IPS-20b (cell line): ENCODE measurements around the gene LNP1.
"Not testable (repeated sequence)": the region's sequence is repeated elsewhere in the genome, so short reads cannot be mapped to it uniquely, and the experiment has no call there.

ENCODE experiments used
- H3K27ac ChIP-seq: one replicate; pipeline ENCODE4 v1.5.1; 2013; ENCODE audit warnings: low read length
- H3K27me3 ChIP-seq: 2 replicates; pipeline ENCODE4 v1.6.1; 2013; ENCODE audit warnings: mild to moderate bottlenecking, low read length, inconsistent platforms; ENCODE audit not compliant: insufficient read depth
- H3K36me3 ChIP-seq: 2 replicates; pipeline ENCODE4 v1.6.1; 2013; ENCODE audit warnings: low read depth, mild to moderate bottlenecking, inconsistent platforms, low read length, moderate library complexity; ENCODE audit not compliant: insufficient read depth
- H3K4me1 ChIP-seq: 2 replicates; pipeline ENCODE4 v1.6.1; 2013; ENCODE audit warnings: mild to moderate bottlenecking, control low read depth, inconsistent platforms, low read length, moderate library complexity; ENCODE audit not compliant: insufficient read depth
- H3K4me3 ChIP-seq: 2 replicates; pipeline ENCODE4 v1.5.1; 2013; ENCODE audit warnings: mild to moderate bottlenecking, low read length, inconsistent platforms
- H3K9ac ChIP-seq: 2 replicates; pipeline ENCODE4 v1.6.1; 2013; ENCODE audit warnings: low read depth, mild to moderate bottlenecking, inconsistent platforms, low read length, moderate library complexity
- H3K9me3 ChIP-seq: 2 replicates; pipeline ENCODE4 v1.6.1; 2013; ENCODE audit warnings: mild to moderate bottlenecking, low read depth, low read length, inconsistent platforms; ENCODE audit not compliant: insufficient read depth

LNP1 gene

DNA sequence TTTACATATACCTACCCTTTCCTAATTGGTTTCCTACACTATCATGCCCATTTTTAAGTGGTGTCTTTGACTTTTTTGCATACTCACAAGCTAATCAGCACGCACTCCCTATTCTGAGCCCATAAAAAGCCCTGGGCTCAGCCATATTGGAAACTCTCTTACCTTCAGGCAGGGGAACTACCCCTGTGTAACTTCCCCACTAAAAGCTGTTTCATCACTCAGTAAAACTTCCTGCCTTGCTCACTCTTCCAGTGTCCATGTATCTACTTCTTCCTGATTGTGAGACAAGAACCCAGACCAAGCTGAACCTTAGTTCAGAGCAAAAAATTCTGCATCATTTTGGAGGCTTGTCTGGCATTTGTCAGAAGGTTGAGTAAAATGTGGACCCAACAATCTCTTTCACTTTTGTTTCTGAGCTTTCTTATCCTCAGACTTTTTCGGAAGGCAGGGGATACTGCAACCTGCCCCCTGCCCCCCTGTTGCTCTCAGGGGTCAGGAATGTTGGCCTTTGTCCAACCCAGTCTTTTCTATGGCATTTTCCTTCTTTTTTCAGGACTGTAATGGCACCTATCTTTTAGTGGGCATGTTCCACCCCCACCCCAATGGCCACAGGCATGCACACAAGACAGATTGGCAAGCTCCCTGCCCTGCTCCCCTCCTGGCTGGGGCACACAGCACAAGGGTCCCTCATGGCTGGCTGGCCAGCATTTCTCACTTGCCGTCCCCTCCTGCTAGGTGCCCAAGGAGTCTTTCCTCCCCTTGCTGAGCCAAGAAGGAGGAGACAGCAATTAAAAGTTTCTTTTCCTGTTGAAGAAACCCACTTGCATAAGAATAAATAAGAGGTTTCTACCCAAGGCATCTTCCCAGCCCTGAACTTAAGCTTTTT lies 64.8 kb downstream of the LNP1 start:
- Histone ChIP-seq H3K36me3 (no peaks in the 10 kb centered on the region), H3K27ac (no peak overlapping the region), H3K27me3 (no peaks in the 10 kb centered on the region), H3K4me1 (no peaks in the 10 kb centered on the region), H3K9ac (no peak overlapping the region), H3K4me3 (no peak overlapping the region), H3K9me3 (peaks cover 30% of the 10 kb centered on the region)

DNA sequence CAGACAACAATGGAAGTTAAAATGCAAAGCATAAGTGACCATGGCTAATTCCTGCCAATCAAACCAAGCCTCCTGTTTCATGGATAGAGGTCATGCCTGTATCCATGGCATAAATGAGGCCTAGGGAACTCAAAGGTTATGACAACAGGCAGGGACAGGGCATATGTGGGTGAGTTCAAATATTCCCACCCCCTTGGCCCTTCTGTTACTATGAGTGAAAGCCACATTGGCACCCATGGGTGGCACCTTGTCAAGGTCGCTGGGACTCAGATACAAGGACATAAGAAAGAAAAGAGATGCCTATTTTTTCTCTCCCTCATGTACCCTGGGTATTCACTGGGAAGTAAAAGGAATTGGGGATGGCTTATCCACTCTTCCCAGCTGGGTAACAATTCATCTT lies 65.8 kb downstream of the LNP1 start:
- H3K36me3 ChIP-seq: no peaks in the 10 kb centered on the region
- no peaks in the 10 kb centered on the region for H3K27me3 ChIP-seq
- H3K4me3 ChIP-seq: no peak overlapping the region
- H3K4me1 ChIP-seq: no peaks in the 10 kb centered on the region
- H3K9me3 ChIP-seq: peaks cover 30% of the 10 kb centered on the region
- H3K27ac ChIP-seq: no peak overlapping the region
- H3K9ac ChIP-seq: no peak overlapping the region

DNA sequence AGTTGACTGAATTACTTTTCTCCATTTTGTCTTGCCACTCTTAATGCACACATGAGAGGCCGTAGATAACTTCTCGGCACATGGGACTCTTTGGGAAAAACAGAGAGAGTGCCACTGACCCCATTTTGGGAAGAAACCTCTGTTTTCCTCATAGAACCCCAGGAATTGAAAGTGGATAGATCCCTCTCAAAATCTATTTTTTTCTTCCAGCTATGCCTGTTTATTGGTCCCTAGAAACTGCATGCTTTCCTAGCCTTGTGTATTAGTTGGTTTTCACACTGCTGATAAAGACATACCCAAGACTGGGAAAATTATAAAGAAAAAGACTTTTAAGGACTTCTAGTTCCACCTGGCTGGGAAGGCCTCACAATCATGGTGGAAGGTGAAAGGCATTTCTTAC lies 67.3 kb downstream of the LNP1 start:
- Histone ChIP-seq H3K27ac (no peak overlapping the region), H3K27me3 (no peaks in the 10 kb centered on the region), H3K4me3 (no peak overlapping the region), H3K9me3 (peaks cover 30% of the 10 kb centered on the region), H3K9ac (no peak overlapping the region), H3K4me1 (no peaks in the 10 kb centered on the region), H3K36me3 (no peaks in the 10 kb centered on the region)

DNA sequence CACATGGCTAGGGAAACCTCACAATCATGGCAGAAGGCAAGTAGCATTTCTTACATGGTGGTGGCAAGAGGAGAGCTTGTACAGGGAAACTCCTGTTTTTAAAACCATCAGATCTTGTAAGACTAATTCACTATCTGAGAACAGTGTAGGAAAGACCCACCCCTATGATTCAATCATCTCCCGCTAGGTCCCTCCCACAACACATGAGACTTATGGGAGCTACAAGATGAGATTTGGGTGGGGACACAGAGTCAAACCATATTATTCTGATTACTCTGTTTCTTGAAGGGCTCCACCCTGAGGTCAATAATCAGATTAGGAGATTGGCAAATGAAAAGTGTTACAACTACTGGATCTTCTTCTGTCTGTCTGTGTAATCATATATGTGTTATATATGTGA lies 69.6 kb downstream of the LNP1 start:
- Histone ChIP-seq H3K36me3 (no peaks in the 10 kb centered on the region), H3K27ac (no peak overlapping the region), H3K9me3 (peaks cover 30% of the 10 kb centered on the region), H3K27me3 (no peaks in the 10 kb centered on the region), H3K4me1 (no peaks in the 10 kb centered on the region), H3K9ac (no peak overlapping the region), H3K4me3 (no peak overlapping the region)

DNA sequence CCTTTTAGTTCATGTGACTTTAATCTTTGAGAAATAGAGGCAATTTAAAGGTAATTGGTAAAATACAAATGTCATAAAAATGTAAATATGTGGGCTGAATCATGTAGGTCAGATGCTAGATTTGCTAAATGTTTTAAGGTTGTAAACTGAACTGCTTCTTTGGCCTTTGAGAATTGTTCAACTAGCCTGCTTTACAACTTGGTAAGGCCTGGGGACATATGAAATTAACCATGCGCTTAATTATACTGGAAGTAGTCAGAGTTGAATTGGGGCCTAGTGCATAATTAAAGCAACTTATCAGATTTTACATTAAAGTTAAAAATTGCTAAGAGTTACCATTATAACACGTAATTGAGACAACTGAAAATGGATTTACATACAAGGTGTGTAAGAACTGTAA lies 70.1 kb downstream of the LNP1 start:
- Histone ChIP-seq H3K27me3 (no peaks in the 10 kb centered on the region), H3K9me3 (peaks cover 30% of the 10 kb centered on the region), H3K4me1 (no peaks in the 10 kb centered on the region), H3K4me3 (no peak overlapping the region), H3K27ac (no peak overlapping the region), H3K9ac (no peak overlapping the region), H3K36me3 (no peaks in the 10 kb centered on the region)

DNA sequence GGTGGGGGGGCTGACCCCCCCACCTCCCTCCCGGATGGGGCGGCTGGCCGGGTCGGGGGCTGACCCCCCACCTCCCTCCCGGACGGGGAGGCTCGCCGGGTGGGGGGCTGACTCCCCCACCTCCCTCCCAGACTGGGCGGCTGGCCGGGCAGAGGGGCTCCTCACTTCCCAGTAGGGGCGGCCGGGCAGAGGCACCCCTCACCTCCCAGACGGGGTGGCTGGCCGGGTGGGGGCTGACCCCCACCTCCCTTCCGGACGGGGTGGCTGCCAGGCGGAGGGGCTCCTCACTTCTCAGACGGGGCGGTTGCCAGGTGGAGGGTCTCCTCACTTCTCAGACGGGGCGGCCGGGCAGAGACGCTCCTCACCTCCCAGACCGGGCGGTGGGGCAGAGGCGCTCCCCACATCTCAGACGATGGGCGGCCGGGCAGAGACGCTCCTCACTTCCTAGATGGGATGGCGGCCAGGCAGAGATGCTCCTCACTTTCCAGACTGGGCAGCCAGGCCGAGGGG lies 76.6 kb downstream of the LNP1 start:
- not testable (repeated sequence) for H3K4me3 ChIP-seq, H3K27me3 ChIP-seq, H3K9ac ChIP-seq, H3K36me3 ChIP-seq, H3K27ac ChIP-seq, H3K4me1 ChIP-seq, H3K9me3 ChIP-seq

DNA sequence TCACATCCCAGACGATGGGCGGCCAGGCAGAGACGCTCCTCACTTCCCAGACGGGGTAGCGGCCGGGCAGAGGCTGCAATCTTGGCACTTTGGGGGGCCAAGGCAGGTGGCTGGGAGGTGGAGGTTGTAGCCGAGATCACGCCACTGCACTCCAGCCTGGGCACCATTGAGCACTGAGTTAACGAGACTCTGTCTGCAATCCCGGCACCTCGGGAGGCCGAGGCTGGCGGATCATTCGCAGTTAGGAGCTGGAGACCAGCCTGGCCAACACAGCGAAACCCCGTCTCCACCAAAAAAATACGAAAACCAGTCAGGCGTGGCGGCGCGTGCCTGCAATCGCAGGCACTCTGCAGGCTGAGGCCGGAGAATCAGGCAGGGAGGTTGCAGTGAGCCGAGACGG lies 77.2 kb downstream of the LNP1 start:
- not testable (repeated sequence) for H3K36me3 ChIP-seq, H3K27me3 ChIP-seq

DNA sequence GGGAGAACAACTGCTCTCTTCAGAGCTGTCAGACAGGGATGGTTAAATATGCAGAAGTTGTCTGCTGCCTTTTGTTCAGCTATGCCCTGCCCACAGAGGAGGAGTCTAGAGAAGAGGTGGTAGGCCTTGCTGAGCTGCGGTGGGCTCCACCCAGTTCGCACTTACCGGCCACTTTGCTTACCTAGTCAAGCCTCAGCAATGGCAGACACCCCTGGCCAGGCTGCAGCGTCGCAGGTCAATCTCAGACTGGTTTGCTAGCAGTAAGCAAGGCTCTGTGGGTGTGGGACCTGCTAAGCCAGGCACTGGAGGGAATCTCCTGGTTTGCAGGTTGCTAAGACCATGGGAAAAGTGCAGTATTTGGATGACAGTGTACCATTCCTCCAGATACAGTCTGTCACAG lies 78.7 kb downstream of the LNP1 start:
- Histone ChIP-seq H3K9me3 (no peaks in the 10 kb centered on the region; the same call in 1 of the 2 replicates), H3K27ac (no peak overlapping the region), H3K36me3 (no peaks in the 10 kb centered on the region), H3K9ac (no peak overlapping the region), H3K27me3 (no peaks in the 10 kb centered on the region), H3K4me1 (no peaks in the 10 kb centered on the region), H3K4me3 (no peak overlapping the region)

More for the DNA sequence above, 77.2 kb downstream of the LNP1 start:
- H3K4me3 ChIP-seq, H3K4me1 ChIP-seq, H3K9me3 ChIP-seq, H3K9ac ChIP-seq, H3K27ac ChIP-seq: not testable (repeated sequence)

DNA sequence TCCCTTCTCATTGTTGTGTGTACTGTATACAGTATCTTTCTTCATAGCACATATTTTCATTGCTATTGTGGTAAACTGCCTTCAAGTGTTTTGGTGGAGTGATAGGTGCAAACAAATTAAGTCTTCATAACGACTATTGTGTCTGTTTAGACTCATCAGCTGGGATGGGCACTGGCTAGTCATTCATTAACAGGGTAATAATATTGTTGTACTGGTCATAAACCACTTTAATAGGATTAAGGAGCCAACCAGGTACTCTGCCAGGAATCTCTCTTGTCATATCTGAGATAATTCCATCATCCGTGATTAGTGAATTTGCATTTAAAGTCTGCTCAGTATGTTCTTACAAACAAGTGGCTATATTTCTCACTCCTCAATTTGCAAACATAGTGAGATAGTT lies 80.8 kb downstream of the LNP1 start:
- H3K36me3 ChIP-seq: no peaks in the 10 kb centered on the region
- H3K4me3 ChIP-seq: no peak overlapping the region
- H3K27me3 ChIP-seq: no peaks in the 10 kb centered on the region
- no peak overlapping the region for H3K9ac ChIP-seq
- H3K27ac ChIP-seq: no peak overlapping the region
- H3K9me3 ChIP-seq: no peaks in the 10 kb centered on the region; the same call in 1 of the 2 replicates
- H3K4me1 ChIP-seq: no peaks in the 10 kb centered on the region

DNA sequence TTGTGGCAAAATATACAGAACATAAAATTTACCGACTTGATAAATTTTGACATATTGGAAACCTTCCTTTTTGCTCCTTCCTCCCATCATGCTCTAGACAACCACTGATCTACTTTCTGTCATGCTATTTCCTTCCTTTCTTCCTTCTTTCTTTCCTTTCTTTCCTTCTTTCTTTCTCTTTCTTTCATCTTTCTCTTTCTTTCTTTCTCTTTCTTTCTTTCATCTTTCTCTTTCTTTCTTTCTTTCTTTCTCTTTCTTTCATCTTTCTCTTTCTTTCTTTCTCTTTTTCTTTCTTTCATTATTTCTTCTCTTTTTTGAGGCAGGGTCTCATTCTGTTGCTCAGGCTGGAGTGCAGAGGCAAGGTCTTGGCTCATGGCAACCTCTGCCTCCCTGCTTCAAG lies 82.2 kb downstream of the LNP1 start:
- H3K36me3 ChIP-seq: no peaks in the 10 kb centered on the region
- no peaks in the 10 kb centered on the region for H3K4me1 ChIP-seq
- no peak overlapping the region for H3K9ac ChIP-seq

DNA sequence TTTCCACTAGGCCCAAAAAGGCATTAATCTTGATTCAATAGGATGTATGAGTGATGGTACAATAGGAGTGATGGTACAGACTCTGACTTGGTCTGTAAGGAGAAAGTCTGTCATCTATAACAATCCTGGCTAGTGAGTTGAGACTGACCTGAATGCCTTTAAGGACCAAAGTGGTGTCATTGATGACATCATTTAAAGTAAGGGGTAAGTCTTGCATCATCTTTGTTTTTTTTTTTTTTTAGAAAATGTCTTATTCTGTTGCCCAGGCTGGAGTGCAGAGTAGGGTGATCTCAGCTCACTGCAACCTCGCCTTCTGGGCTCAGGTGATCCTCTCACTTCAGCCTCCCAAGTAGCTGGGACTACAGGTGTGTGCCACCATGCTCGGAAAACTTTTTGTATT lies 85.5 kb downstream of the LNP1 start:
- Histone ChIP-seq H3K27me3 (no peaks in the 10 kb centered on the region), H3K36me3 (no peaks in the 10 kb centered on the region), H3K4me1 (peaks cover 6% of the 10 kb centered on the region; the same call in 1 of the 2 replicates), H3K4me3 (no peak overlapping the region), H3K9ac (no peak overlapping the region), H3K27ac (no peak overlapping the region), H3K9me3 (no peaks in the 10 kb centered on the region)

More for the DNA sequence above, 82.2 kb downstream of the LNP1 start:
- Histone ChIP-seq H3K9me3 (no peaks in the 10 kb centered on the region; the same call in 1 of the 2 replicates), H3K27me3 (no peaks in the 10 kb centered on the region), H3K4me3 (no peak overlapping the region), H3K27ac (no peak overlapping the region)

DNA sequence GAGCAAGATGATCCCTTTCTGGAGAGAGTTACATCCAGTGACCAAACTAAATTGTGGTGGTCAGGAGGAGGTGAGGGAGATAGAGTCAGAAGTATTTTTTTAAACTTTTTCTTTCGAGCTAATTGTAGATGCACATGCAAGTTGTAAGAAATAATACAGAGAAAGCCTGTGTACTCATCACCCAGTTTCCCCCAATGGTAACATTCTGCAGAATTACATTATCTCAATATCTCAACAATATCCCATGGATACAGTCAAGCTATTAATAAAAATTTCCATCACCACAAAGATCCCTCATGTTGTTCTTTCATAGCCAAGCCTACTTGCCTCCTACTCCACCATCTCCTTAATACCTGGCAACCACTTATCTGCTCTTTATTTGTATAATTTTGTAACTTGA lies 87.8 kb downstream of the LNP1 start:
- H3K4me3 ChIP-seq: no peak overlapping the region
- H3K9me3 ChIP-seq: no peaks in the 10 kb centered on the region

More for the DNA sequence above, 87.8 kb downstream of the LNP1 start:
- H3K9ac ChIP-seq: no peak overlapping the region
- H3K36me3 ChIP-seq: no peaks in the 10 kb centered on the region
- no peaks in the 10 kb centered on the region for H3K27me3 ChIP-seq
- H3K27ac ChIP-seq: no peak overlapping the region
- peaks cover 7% of the 10 kb centered on the region; the same call in 1 of the 2 replicates for H3K4me1 ChIP-seq
